K562 (cell line): ENCODE data around the gene PTPN9. TPM values are rescaled to one million over a fixed set of nuclear protein-coding genes. Genes with fewer than 3 reads are reported as not detected.
A peak's percentile ranks its signal among the peaks of the same experiment; 100 is the strongest.

Source experiments
- BCLAF1 ChIP-seq, 2 experiments: fragments of 450-650 bp in 1 of 2; IDR thresholded peaks; 2 replicates each; pipeline ENCODE4 v1.6.1; 2011 to 2017; ENCODE audit warnings: low read depth in 2 of 2, antibody characterized with exemption in 1 of 2, borderline replicate concordance in 1 of 2, low read length in 1 of 2, mild to moderate bottlenecking in 1 of 2, mixed read lengths in 1 of 2; ENCODE audit not compliant: control insufficient read depth in 1 of 2
- CAMTA2 ChIP-seq: fragments of 250-450 bp; sonication (Bioruptor Pico); conservative IDR thresholded peaks from 2 replicates; pipeline ENCODE4 v1.5.1; 2022
- CCNT2 ChIP-seq: IDR thresholded peaks from 2 replicates; pipeline ENCODE4 v1.6.1; 2011; ENCODE audit warnings: borderline replicate concordance, low read depth, mild to moderate bottlenecking, moderate library complexity, mixed read lengths, low read length; ENCODE audit not compliant: insufficient read length; ENCODE audit errors: extremely low read depth
- DACH1 ChIP-seq: fragments of 450-650 bp; IDR thresholded peaks from 2 replicates; pipeline ENCODE4 v1.6.1; 2018; ENCODE audit not compliant: partially characterized antibody
- ELK3 ChIP-seq: fragments of 450-650 bp; formaldehyde crosslinking; IDR thresholded peaks from 2 replicates; pipeline ENCODE4 v1.4.0; 2020; ENCODE audit warnings: mild to moderate bottlenecking
- ETV1 ChIP-seq: fragments of 450-650 bp; conservative IDR thresholded peaks from 2 replicates; pipeline ENCODE4 v1.6.1; 2016; ENCODE audit warnings: missing genetic modification characterization, control low read depth, low read depth, missing compliant biosample characterization
- FOXJ3 ChIP-seq: sonication (generic); formaldehyde crosslinking; IDR thresholded peaks from 2 replicates; pipeline ENCODE4 v1.4.0; 2020; ENCODE audit warnings: mild to moderate bottlenecking, missing genetic modification reagents
- IRF9 ChIP-seq: fragments of 450-650 bp; IDR thresholded peaks from 2 replicates; pipeline ENCODE4 v1.6.1; 2016; ENCODE audit warnings: missing biosample characterization, missing genetic modification characterization
- MTA3 ChIP-seq: fragments of 450-650 bp; formaldehyde crosslinking; IDR thresholded peaks from 2 replicates; pipeline ENCODE4 v1.6.1; 2017; ENCODE audit warnings: mild to moderate bottlenecking, borderline replicate concordance
- MXI1 ChIP-seq: IDR thresholded peaks from 2 replicates; pipeline ENCODE4 v1.6.1; 2011; ENCODE audit warnings: low read depth, mild to moderate bottlenecking, improper control_type of control experiment, low read length
- NBN ChIP-seq: fragments of 450-650 bp; IDR thresholded peaks from 2 replicates; pipeline ENCODE4 v1.6.1; 2016; ENCODE audit warnings: low read depth, mild to moderate bottlenecking
- NCOA1 ChIP-seq: fragments of 450-650 bp; IDR thresholded peaks from 2 replicates; pipeline ENCODE4 v1.6.1; 2016; ENCODE audit warnings: low read depth
- NELFE ChIP-seq: IDR thresholded peaks from 2 replicates; pipeline ENCODE4 v1.6.1; 2011; ENCODE audit warnings: mild to moderate bottlenecking; ENCODE audit not compliant: insufficient read depth, insufficient read length
- NRF1 ChIP-seq, 2 experiments: fragments of 450-650 bp; IDR thresholded peaks in 1 of 2; conservative IDR thresholded peaks in 1 of 2; 2 replicates each; pipeline ENCODE4 v1.6.1; 2014; ENCODE audit warnings: mild to moderate bottlenecking in 2 of 2
- SMARCC2 ChIP-seq: fragments of 450-650 bp; IDR thresholded peaks from 2 replicates; pipeline ENCODE4 v1.6.1; 2017; ENCODE audit warnings: antibody characterized with exemption, moderate library complexity, mild to moderate bottlenecking, low read depth
- TAF15 ChIP-seq: fragments of 200-400 bp; formaldehyde crosslinking; IDR thresholded peaks from 2 replicates; pipeline ENCODE4 v1.6.1; 2017; ENCODE audit warnings: mild to moderate bottlenecking, low read depth, low read length, moderate library complexity
- ZFP30 ChIP-seq: fragments of 250-450 bp; sonication (Bioruptor Pico); IDR thresholded peaks from 2 replicates; pipeline ENCODE4 v1.8.0; 2022; ENCODE audit warnings: moderate library complexity, mild to moderate bottlenecking, inconsistent platforms, borderline replicate concordance
- ZNF274 ChIP-seq: IDR thresholded peaks from 2 replicates; pipeline ENCODE4 v1.6.1; 2011; ENCODE audit warnings: low read depth, mild to moderate bottlenecking, low read length, moderate library complexity, borderline replicate concordance
- ZNF644 ChIP-seq: fragments of 200-800 bp; sonication (Bioruptor generic); IDR thresholded peaks from 2 replicates; pipeline ENCODE4 v1.6.1; 2016; ENCODE audit warnings: low read depth, missing genetic modification characterization, missing compliant biosample characterization
- polyA plus RNA-seq, 8 experiments: library from polyadenylated mRNA; depleted of rRNA in 4 of 8; stranded (reverse) in 5 of 8; unstranded in 3 of 8; fragments of >200 nt; fragmentation: Nextera tagmentation in 2 of 8; fragmentation: Illumina TruSeq in 1 of 8; extraction: Ambion mirVana in 2 of 8; extraction: Trizol in 1 of 8; gene quantifications; 2 replicates each; pipeline versions ENCODE4 v1.2.1 to v1.2.3, GENCODE V29; 2011 to 2014; ENCODE audit warnings: inconsistent platforms in 1 of 8, missing spikeins in 1 of 8
- total RNA-seq, 7 experiments: library from RNA; depleted of rRNA in 6 of 7; stranded (reverse); fragments of >200 nt in 6 of 7; fragmentation: Illumina TruSeq in 2 of 7; extraction: Trizol in 2 of 7; gene quantifications; 2 replicates each; pipeline versions ENCODE4 v1.2.1 to v1.2.3, GENCODE V29; 2011 to 2021; ENCODE audit warnings: low replicate concordance in 1 of 7

PTPN9 gene
- total and polyA plus RNA-seq, 9 of the 15 experiments (the other 6 are each of a cell fraction or from before 2014, with no cell fraction given): 5.0 to 24.0 (median 14.2) TPM

GRCh38 chr15:75450307-75451201, 128.6 kb downstream of the PTPN9 start (continued):
- no peak for TF ChIP-seq ELK3 (CRISPR knock-in tag)
- TF ChIP-seq CCNT2: peak; percentile 76
- TF ChIP-seq IRF9: no peak
- peak; percentile 32; the same call in 1 of the 2 replicates for TF ChIP-seq MXI1
- TF ChIP-seq NELFE: no peak
- no peak for TF ChIP-seq NCOA1
- TF ChIP-seq BCLAF1 (IDR thresholded peaks at IDR 0.05; ENCODE audit: borderline replicate concordance in 1 of 2, control insufficient read depth in 1 of 2, low read depth in 2 of 2, low read length in 1 of 2): 0 out of 4 replicates have a peak, but pooled peaks of 1 of the 2 experiments have one; percentile 39
- no peak for TF ChIP-seq ZNF644
- no peak for TF ChIP-seq DACH1
- peak; percentile 55 for TF ChIP-seq NRF1 (conservative IDR thresholded peaks at IDR 0.05 in 1 of 2, IDR thresholded peaks at IDR 0.05 in 1 of 2)
- no peak for TF ChIP-seq TAF15
- no peak for TF ChIP-seq SMARCC2
- TF ChIP-seq MTA3: peak; percentile 65; the same call in 1 of the 2 replicates
- no peak for TF ChIP-seq ZNF274
- TF ChIP-seq CAMTA2 (CRISPR knock-in tag): no peak
- TF ChIP-seq FOXJ3 (CRISPR knock-in tag): no peak
- TF ChIP-seq ETV1 (tag): no peak
- no peak for TF ChIP-seq NBN
- TF ChIP-seq ZFP30: no peak
